ENCODE results near the gene PMPCA.

PMPCA gene

GRCh38 chr9:136389396-136389795, 21.1 kb upstream of the PMPCA start:
- ChIA-PET POLR2A (interaction anchor here (0.9 to 1.1 kb wide), 3 partner anchors 22 to 26 kb away, joined by 3 to 4 read pairs (median 4); no protein-coding TSS in a partner anchor), CTCF (interaction anchor here (1.1 to 3.7 kb wide), 6 partner anchors 11 to 77 kb away, joined by 5 to 18 read pairs (median 12); partner anchors contain the start of gene SNAPC4)
- DNase-seq (ENCODE audit: low read depth, low spot score), result no peak
- H3K4me3 ChIP-seq (ENCODE audit: low read depth, low read length), result no peak overlapping the region
- no peak for TF ChIP-seq CTCF (IDR thresholded peaks at IDR 0.05; ENCODE audit: insufficient read depth, low read length, missing control alignments)

- no peak for TF ChIP-seq CTCF (IDR thresholded peaks at IDR 0.05; ENCODE audit: insufficient read depth, low read length, missing control alignments)
- ChIA-PET POLR2A (interaction anchor here (0.6 to 1.2 kb wide), 2 partner anchors 29 to 61 kb away, joined by 3 to 4 read pairs; no protein-coding TSS in a partner anchor), CTCF (interaction anchor here (1.1 to 3.7 kb wide), 6 partner anchors 9 to 79 kb away, joined by 3 to 26 read pairs (median 6); partner anchors contain the start of genes DNLZ and SNAPC4)
Observed at GRCh38 chr9:136391737-136392537, 18.5 kb upstream of the PMPCA start.

GRCh38 chr9:136392538-136393449, 17.7 kb upstream of the PMPCA start:
- H3K4me3 ChIP-seq (ENCODE audit: low read depth, low read length), result no peak overlapping the region
- no peak for TF ChIP-seq CTCF (IDR thresholded peaks at IDR 0.05; ENCODE audit: insufficient read depth, low read length, missing control alignments)
- CTCF ChIA-PET, result interaction anchor here (1.1 to 3.7 kb wide), 5 partner anchors 8 to 80 kb away, joined by 3 to 26 read pairs (median 8); partner anchors contain the start of genes DNLZ and SNAPC4
- POLR2A ChIA-PET, result interaction anchor here (0.6 kb wide), 1 partner anchor 60 kb away, joined by 3 read pairs; no protein-coding TSS in a partner anchor
- no peak for DNase-seq (ENCODE audit: low read depth, low spot score)

More at GRCh38 chr9:136391737-136392537, 18.5 kb upstream of the PMPCA start:
- H3K4me3 ChIP-seq (ENCODE audit: low read depth, low read length), result no peak overlapping the region
- no peak for DNase-seq (ENCODE audit: low read depth, low spot score)

- DNase-seq (ENCODE audit: low read depth, low spot score), result no peak
- ChIA-PET POLR2A (no interaction called here), CTCF (interaction anchor here (1.5 to 3.2 kb wide), 4 partner anchors 8 to 81 kb away, joined by 5 to 26 read pairs (median 6); partner anchors contain the start of genes DNLZ and SNAPC4)
- no peak overlapping the region for H3K4me3 ChIP-seq (ENCODE audit: low read depth, low read length)
- TF ChIP-seq CTCF (IDR thresholded peaks at IDR 0.05; ENCODE audit: insufficient read depth, low read length, missing control alignments), result no peak
Observed at GRCh38 chr9:136393531-136393930, 16.9 kb upstream of the PMPCA start.

GRCh38 chr9:136394312-136395019, 16.0 kb upstream of the PMPCA start:
- H3K4me3 ChIP-seq (ENCODE audit: low read depth, low read length), result no peak overlapping the region
- ChIA-PET POLR2A (no interaction called here), CTCF (interaction anchor here (1.3 to 1.5 kb wide), 2 partner anchors 71 to 82 kb away, joined by 5 read pairs; no protein-coding TSS in a partner anchor)
- no peak for TF ChIP-seq CTCF (IDR thresholded peaks at IDR 0.05; ENCODE audit: insufficient read depth, low read length, missing control alignments)
- no peak for DNase-seq (ENCODE audit: low read depth, low spot score)

Measured in AG04449 (cell line).